A673 (cell line): ENCODE results near the gene SLC25A36. TPM values are rescaled to one million over a fixed set of nuclear protein-coding genes. Genes with fewer than 3 reads are reported as not detected.

Experiments used
- BruUV-seq: library from RNA; stranded (reverse); fragments of 400-500 nt; replicated peaks from 2 replicates; lab custom pipeline; 2021; lab: Mats Ljungman, UMichigan
- CTCF ChIA-PET: fragments of 300-600 bp; sonication (Branson Sonifier 250); formaldehyde crosslinking; loops from one replicate; lab custom pipeline; 2022; ENCODE audit warnings: antibody characterized with exemption; lab: Charles Lee
- POLR2A ChIA-PET: fragments of 300-600 bp; sonication (Branson Sonifier 250); formaldehyde crosslinking; loops from one replicate; lab custom pipeline; 2022; ENCODE audit warnings: antibody characterized with exemption; ENCODE audit not compliant: low non-redundant PET; lab: Charles Lee
- DNase-seq: peaks from one replicate; pipeline ENCODE4 v3.0.0-alpha.2; 2015; ENCODE audit warnings: low spot score
- H3K27ac ChIP-seq: fragments of 200-600 bp; sonication (generic); 2 replicates; pipeline ENCODE4 v1.5.1; 2016; ENCODE audit warnings: mixed run types, low read depth, mild to moderate bottlenecking, mixed read lengths, antibody characterized with exemption, low read length; ENCODE audit not compliant: poor library complexity, severe bottlenecking
- H3K27me3 ChIP-seq: fragments of 200-600 bp; sonication (generic); replicated peaks from 2 replicates; pipeline ENCODE4 v1.6.1; 2017; ENCODE audit warnings: mixed run types, low read depth, mild to moderate bottlenecking, mixed read lengths, antibody characterized with exemption, low read length; ENCODE audit not compliant: insufficient read depth, poor library complexity
- H3K36me3 ChIP-seq: fragments of 200-600 bp; sonication (generic); 2 replicates; pipeline ENCODE4 v1.6.1; 2016; ENCODE audit warnings: mixed run types, mild to moderate bottlenecking, mixed read lengths, antibody characterized with exemption, low read length; ENCODE audit not compliant: insufficient read depth, poor library complexity, severe bottlenecking
- H3K4me1 ChIP-seq: fragments of 200-600 bp; sonication (generic); 2 replicates; pipeline ENCODE4 v1.6.1; 2017; ENCODE audit warnings: mixed run types, mild to moderate bottlenecking, mixed read lengths, antibody characterized with exemption, low read length; ENCODE audit not compliant: insufficient read depth, poor library complexity, severe bottlenecking
- H3K4me3 ChIP-seq: fragments of 200-600 bp; sonication (generic); 2 replicates; pipeline ENCODE4 v1.5.1; 2016; ENCODE audit warnings: low read depth, mixed run types, mild to moderate bottlenecking, mixed read lengths, low read length; ENCODE audit not compliant: poor library complexity, severe bottlenecking
- H3K9me3 ChIP-seq: fragments of 200-600 bp; sonication (generic); 2 replicates; pipeline ENCODE4 v1.6.1; 2016; ENCODE audit warnings: mixed run types, low read depth, mild to moderate bottlenecking, mixed read lengths, antibody characterized with exemption, low read length; ENCODE audit not compliant: poor library complexity, severe bottlenecking
- EZH2 ChIP-seq: fragments of 200-600 bp; sonication (generic); IDR thresholded peaks from 2 replicates; pipeline ENCODE4 v1.6.1; 2017; ENCODE audit warnings: borderline replicate concordance, low read depth, mild to moderate bottlenecking, mixed read lengths, antibody characterized with exemption, low read length; ENCODE audit not compliant: poor library complexity, severe bottlenecking
- intact Hi-C: fragments of 100-400 bp; cut with micrococcal nuclease; formaldehyde crosslinking; loops from one replicate; pipeline ENCODE4 v1.10.0; 2022; ENCODE audit not compliant: unreplicated experiment
- total RNA-seq: library from RNA; stranded (reverse); gene quantifications from 2 replicates; pipeline ENCODE4 v1.2.3, GENCODE V29; 2021
- TF ChIP-seq, protein P1 (sequence below): fragments of 300-800, 200-600 bp; sonication (generic); conservative IDR thresholded peaks from 2 replicates; pipeline ENCODE4 v1.5.1; 2017; ENCODE audit warnings: low read depth, mild to moderate bottlenecking, antibody characterized with exemption, low read length, moderate library complexity, mixed read lengths

Gene SLC25A36
- total RNA-seq, 1 experiment from 2014 or later = 43.5 TPM

DNA sequence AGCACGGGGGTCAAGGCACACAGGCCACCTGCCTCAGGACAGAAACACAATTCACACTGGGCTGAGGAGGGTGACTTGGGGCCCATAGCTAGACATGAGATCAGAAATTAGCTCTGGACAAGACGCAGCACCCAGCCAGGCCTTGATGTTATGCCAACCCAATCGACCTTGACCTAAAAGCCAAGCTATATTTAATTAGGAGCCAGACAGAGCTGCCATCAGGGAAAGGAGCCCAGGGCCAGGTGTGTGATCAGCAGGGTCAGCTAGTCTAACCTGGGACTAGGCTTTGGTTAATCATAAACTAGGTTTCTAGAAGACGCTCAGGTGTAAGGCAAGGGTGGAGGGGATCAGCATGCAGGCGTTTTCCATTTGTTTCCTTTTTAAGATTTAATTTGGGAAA lies 23.9 kb upstream of the SLC25A36 start:
- no peak for TF ChIP-seq EZH2
- Histone ChIP-seq H3K4me3 (no peak overlapping the region), H3K27ac (no peak overlapping the region), H3K4me1 (no peaks in the 10 kb centered on the region), H3K36me3 (no peaks in the 10 kb centered on the region), H3K27me3 (peaks cover 20% of the 10 kb centered on the region), H3K9me3 (no peaks in the 10 kb centered on the region)
- intact Hi-C loops = no loop called here
- no TSS peak for BruUV-seq
- DNase-seq = no peak
- CTCF ChIA-PET = no interaction called here
- POLR2A ChIA-PET = no interaction called here

DNA sequence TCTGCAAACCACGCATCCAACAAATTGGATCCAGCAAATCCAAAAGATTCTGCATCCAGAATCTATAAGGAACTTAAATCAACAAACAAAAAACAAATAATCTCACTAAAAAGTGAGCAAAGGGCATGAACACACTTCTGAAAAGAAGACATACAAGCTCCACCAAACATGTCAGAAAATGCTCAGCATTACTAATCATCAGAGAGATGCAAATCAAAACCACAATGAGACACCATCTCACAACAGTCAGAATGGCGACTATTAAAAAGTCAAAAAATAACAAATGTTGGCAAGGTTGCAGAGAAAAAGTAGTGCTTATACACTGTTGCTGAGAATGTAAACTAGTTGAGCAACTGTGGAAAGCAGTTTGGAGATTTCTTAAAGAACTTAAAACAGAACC lies 21.6 kb upstream of the SLC25A36 start:
- CTCF ChIA-PET = no interaction called here

DNA sequence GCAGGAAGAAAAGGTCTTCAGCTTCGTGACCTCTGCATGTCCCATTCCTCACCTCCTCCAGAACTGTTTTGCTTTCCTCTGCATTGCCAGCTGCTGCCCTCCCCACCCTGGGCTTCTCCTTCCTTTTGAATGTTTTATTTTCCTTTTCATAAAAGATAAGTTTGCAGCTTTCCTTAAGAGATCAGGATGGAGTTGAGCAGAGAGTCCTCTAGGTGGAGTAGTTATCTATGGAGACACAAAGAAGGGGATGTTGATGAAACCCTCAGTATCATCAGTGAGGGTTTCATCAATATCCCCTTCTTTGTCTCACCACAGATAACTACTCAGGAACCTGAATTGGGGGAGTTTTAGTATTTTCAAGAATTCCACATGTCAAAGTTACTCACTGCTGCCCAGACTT lies 19.0 kb upstream of the SLC25A36 start:
- TF ChIP-seq, protein P1, sequence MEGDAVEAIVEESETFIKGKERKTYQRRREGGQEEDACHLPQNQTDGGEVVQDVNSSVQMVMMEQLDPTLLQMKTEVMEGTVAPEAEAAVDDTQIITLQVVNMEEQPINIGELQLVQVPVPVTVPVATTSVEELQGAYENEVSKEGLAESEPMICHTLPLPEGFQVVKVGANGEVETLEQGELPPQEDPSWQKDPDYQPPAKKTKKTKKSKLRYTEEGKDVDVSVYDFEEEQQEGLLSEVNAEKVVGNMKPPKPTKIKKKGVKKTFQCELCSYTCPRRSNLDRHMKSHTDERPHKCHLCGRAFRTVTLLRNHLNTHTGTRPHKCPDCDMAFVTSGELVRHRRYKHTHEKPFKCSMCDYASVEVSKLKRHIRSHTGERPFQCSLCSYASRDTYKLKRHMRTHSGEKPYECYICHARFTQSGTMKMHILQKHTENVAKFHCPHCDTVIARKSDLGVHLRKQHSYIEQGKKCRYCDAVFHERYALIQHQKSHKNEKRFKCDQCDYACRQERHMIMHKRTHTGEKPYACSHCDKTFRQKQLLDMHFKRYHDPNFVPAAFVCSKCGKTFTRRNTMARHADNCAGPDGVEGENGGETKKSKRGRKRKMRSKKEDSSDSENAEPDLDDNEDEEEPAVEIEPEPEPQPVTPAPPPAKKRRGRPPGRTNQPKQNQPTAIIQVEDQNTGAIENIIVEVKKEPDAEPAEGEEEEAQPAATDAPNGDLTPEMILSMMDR = peak; percentile 59
- TF ChIP-seq EZH2 = no peak
- Histone ChIP-seq H3K4me1 (no peaks in the 10 kb centered on the region), H3K27ac (no peak overlapping the region), H3K4me3 (no peak overlapping the region), H3K36me3 (no peaks in the 10 kb centered on the region), H3K9me3 (no peaks in the 10 kb centered on the region), H3K27me3 (peaks cover 16% of the 10 kb centered on the region)
- no TSS peak for BruUV-seq
- POLR2A ChIA-PET = no interaction called here
- CTCF ChIA-PET = interaction anchor here (0.5 to 0.6 kb wide), 3 partner anchors 20 to 554 kb away, joined by 3 read pairs; no protein-coding TSS in a partner anchor
- peak; percentile 23 for DNase-seq
- intact Hi-C loops = no loop called here

More for the DNA sequence above, 21.6 kb upstream of the SLC25A36 start:
- no peak overlapping the region for H3K27ac ChIP-seq
- H3K4me3 ChIP-seq = no peak overlapping the region
- POLR2A ChIA-PET = no interaction called here
- no TSS peak for BruUV-seq
- H3K9me3 ChIP-seq = no peaks in the 10 kb centered on the region
- H3K4me1 ChIP-seq = no peaks in the 10 kb centered on the region
- intact Hi-C loops = no loop called here
- TF ChIP-seq EZH2 = no peak
- TF ChIP-seq, protein P1 = no peak
- DNase-seq = no peak
- peaks cover 20% of the 10 kb centered on the region for H3K27me3 ChIP-seq
- H3K36me3 ChIP-seq = no peaks in the 10 kb centered on the region
